Aorta (tissue), 5 donors: ENCODE results near the gene CD8B2. TPM values are rescaled to one million over a fixed set of nuclear protein-coding genes. Genes with fewer than 3 reads are reported as not detected.
"Not testable (repeated sequence)": the region's sequence is repeated elsewhere in the genome, so short reads cannot be mapped to it uniquely, and the experiment has no call there.

Experiments
- ATAC-seq: fragments of 200-7000 bp; cut with Tn5 transposase; one replicate; pipeline ENCODE4 v1.9.1; 2022; ENCODE audit warnings: moderate library complexity; ENCODE audit not compliant: low FRiP score
- DNase-seq, 2 donors: peaks; one replicate each; pipeline ENCODE4 v3.0.0-alpha.2; 2020
- H3K27ac ChIP-seq, 2 donors: one replicate each; pipeline ENCODE4 v1.5.1; 2013; ENCODE audit warnings: low read length in 2 of 2, mild to moderate bottlenecking in 2 of 2, moderate library complexity in 2 of 2, control low read depth in 1 of 2, inconsistent platforms in 1 of 2, low read depth in 1 of 2
- H3K27me3 ChIP-seq, 2 donors: one replicate each; pipeline ENCODE4 v1.6.1; 2013; ENCODE audit warnings: control low read depth in 1 of 2, low read length in 1 of 2, mild to moderate bottlenecking in 1 of 2, moderate library complexity in 1 of 2; ENCODE audit not compliant: insufficient read depth in 2 of 2, control insufficient read depth in 1 of 2
- H3K36me3 ChIP-seq, 2 donors: one replicate each; pipeline ENCODE4 v1.6.1; 2013; ENCODE audit warnings: control low read depth in 1 of 2, low read length in 1 of 2, mild to moderate bottlenecking in 1 of 2; ENCODE audit not compliant: insufficient read depth in 2 of 2, control insufficient read depth in 1 of 2
- H3K4me1 ChIP-seq, 2 donors: one replicate each; pipeline ENCODE4 v1.6.1; 2013; ENCODE audit warnings: low read length in 2 of 2, control low read depth in 1 of 2, mild to moderate bottlenecking in 1 of 2, moderate library complexity in 1 of 2; ENCODE audit not compliant: insufficient read depth in 2 of 2, control insufficient read depth in 1 of 2
- H3K4me3 ChIP-seq, 2 donors: one replicate each; pipeline ENCODE4 v1.5.1; 2013; ENCODE audit warnings: low read length in 2 of 2, control low read depth in 1 of 2, mild to moderate bottlenecking in 1 of 2
- H3K9me3 ChIP-seq: one replicate; pipeline ENCODE4 v1.6.1; 2013; ENCODE audit warnings: mild to moderate bottlenecking, low read length; ENCODE audit not compliant: control insufficient read depth
- WGBS, 2 donors: extraction: QIAGEN DNeasy Blood & Tissue Kit; methylation state at CpG; one replicate each; pipeline ENCODE4 v1.1.7; 2013; 5-methylcytosine and 5-hydroxymethylcytosine counted together
- intact Hi-C, 2 donors: fragments of 100-400 bp; cut with DNase I; formaldehyde crosslinking; loops; one replicate each; pipeline versions ENCODE4 v1.14.2 to v1.15.0; 2022
- long read RNA-seq, 2 donors: library from polyadenylated mRNA; unstranded; transcript quantifications; one replicate each; pipeline ENCODE4 v2.0.0, GENCODE V29; 2020 to 2021
- polyA plus RNA-seq, 2 donors: library from polyadenylated mRNA; stranded (reverse); fragments of 200-250 nt; gene quantifications; one replicate each; pipeline ENCODE4 v1.2.3, GENCODE V29; 2013
- total RNA-seq, 2 donors: library from RNA; stranded (reverse); fragmentation: NEBNext Ultra II Directional; extraction: Animal tissue kit (Norgen Biotek cat#: 25700); gene quantifications; one replicate each; pipeline ENCODE4 v1.2.1, GENCODE V29; 2021
- donor health status: healthy with polysubstance abuse.
- donor health status: Bipolar disorder and iron deficiency.
- donor health status: DM: no; HTN: no; CAD: no.
- donor health status: DM: no; HTN: no; CAD: no.
- donor health status: DM: yes; HTN: yes; CAD: no.

The CD8B2 gene
- total RNA-seq: under 1 TPM; 0.09 to 0.10 TPM
- under 1 TPM in 1 of 2 donors, not detected in 1; 0.50 TPM for polyA plus RNA-seq
- long read RNA-seq, donor 1: 0 reads
- long read RNA-seq, donor 2: 0 reads

DNA sequence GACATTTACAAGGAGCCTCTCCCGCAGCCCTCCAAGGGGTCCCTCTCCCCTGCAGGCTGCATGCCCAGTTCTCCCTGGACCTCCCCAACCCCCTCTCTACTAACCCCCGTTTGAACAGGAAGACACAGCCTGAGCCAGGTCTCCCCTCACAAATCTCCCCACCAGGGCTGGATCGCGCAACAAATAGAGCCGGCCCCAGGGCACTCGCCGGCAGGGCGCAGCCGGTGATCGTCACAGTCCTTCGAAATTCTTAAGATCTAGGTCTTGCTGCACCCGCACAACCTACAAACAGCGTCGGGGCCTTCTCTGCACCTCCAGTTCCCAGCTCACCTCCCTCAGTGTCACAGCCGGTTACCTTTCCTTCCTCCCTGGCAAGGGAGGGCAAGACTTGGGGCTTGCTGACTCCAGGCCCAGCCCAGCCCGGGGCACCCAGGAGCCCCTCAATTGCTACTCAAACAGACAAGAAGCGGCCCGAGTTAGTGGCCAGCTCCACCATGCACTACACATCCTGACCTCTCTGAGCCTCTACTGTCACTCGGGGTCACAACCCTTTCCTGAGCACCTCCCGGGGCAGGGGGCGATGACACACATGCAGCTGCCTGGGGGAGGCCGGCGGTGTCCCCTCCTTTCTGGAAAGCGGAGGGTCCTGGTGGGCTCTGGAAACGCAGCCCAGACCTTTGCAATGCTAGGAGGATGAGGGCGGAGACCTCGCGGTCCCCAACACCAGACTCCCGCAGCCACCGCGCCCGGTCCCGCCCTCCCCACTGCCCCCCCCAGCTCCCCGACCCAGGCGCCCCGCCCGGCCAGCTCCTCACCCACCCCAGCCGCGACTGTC, at the start of gene CD8B2:
TSS of gene CD8B2 (plus strand) at position 814 of the 835 bp plus-strand sequence. CDS start 63 bp downstream, outside the sequence.
- H3K9me3 ChIP-seq, intact Hi-C loops, ATAC-seq, H3K4me3 ChIP-seq, H3K27me3 ChIP-seq, DNase-seq, H3K36me3 ChIP-seq, H3K27ac ChIP-seq, H3K4me1 ChIP-seq: not testable (repeated sequence)
- WGBS, 2 donors: 41 to 66% methylated on average over 12 to 30 of the region's 39 CpGs

DNA sequence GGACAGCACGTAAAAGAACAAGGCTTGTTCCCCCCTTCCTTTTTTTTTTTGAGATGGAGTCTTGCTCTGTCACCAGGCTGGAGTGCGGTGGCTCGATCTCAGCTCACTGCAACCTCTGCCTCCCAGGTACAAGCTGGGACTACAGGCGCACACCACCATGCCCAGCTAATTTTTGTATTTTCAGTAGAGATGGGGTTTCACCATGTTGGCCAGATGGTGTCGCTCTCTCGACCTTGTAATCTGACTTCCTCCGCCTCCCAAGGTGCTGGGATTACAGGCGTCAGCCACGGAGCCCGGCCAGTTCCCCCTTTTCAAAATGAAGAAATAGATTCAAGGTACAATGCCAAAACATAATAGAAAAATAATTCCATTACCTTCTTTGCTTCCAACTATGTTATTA, 25.3 kb upstream of the CD8B2 start:
- not testable (repeated sequence) for H3K27ac ChIP-seq, H3K4me1 ChIP-seq, H3K27me3 ChIP-seq, H3K4me3 ChIP-seq, ATAC-seq, H3K9me3 ChIP-seq, DNase-seq, H3K36me3 ChIP-seq
- WGBS, 2 donors: 66 to 71% methylated on average over 10 of the region's 10 CpGs
- intact Hi-C loops: loop anchor here in 1 of 2 donors (10.0 kb wide), 1 partner anchor 357 kb away; no protein-coding TSS in a partner anchor

- not testable (repeated sequence) for ATAC-seq, H3K4me1 ChIP-seq, DNase-seq, H3K27ac ChIP-seq, H3K27me3 ChIP-seq, H3K36me3 ChIP-seq, H3K4me3 ChIP-seq, H3K9me3 ChIP-seq
- WGBS, 2 donors: 95 to 97% methylated on average over 35 to 49 of the region's 49 CpGs
- intact Hi-C loops: loop anchor here in 1 of 2 donors (10.0 kb wide), 1 partner anchor 363 kb away; no protein-coding TSS in a partner anchor
Measured at GRCh38 chr2:106467516-106467915, 19.6 kb upstream of the CD8B2 start.

- WGBS, 2 donors: 96 to 97% methylated on average over 42 to 45 of the region's 45 CpGs
- H3K4me1 ChIP-seq, ATAC-seq, H3K9me3 ChIP-seq, DNase-seq, H3K27me3 ChIP-seq, H3K4me3 ChIP-seq, H3K27ac ChIP-seq, H3K36me3 ChIP-seq: not testable (repeated sequence)
- intact Hi-C loops: loop anchor here in 1 of 2 donors (10.0 kb wide), 1 partner anchor 363 kb away; no protein-coding TSS in a partner anchor
Measured at GRCh38 chr2:106468107-106468506, 19.1 kb upstream of the CD8B2 start, which contains the start of gene RGPD3. RGPD3 (minus strand) TSS chr2:106468413; CDS start chr2:106468288, 125 bp downstream.

GRCh38 chr2:106470658-106471057, 16.5 kb upstream of the CD8B2 start:
- peak in 1 of 2 donors; percentile 62 for DNase-seq
- H3K9me3 ChIP-seq, H3K36me3 ChIP-seq, H3K27ac ChIP-seq, ATAC-seq, intact Hi-C loops, H3K4me3 ChIP-seq, H3K4me1 ChIP-seq, H3K27me3 ChIP-seq: not testable (repeated sequence)
- 0 to 1% methylated on average over 4 of the region's 4 CpGs for WGBS, 2 donors

- H3K27ac ChIP-seq, DNase-seq, H3K4me3 ChIP-seq, H3K9me3 ChIP-seq, H3K27me3 ChIP-seq, H3K36me3 ChIP-seq, ATAC-seq, H3K4me1 ChIP-seq, intact Hi-C loops: not testable (repeated sequence)
- WGBS, 2 donors: 56 to 63% methylated on average over 1 of the region's 4 CpGs
Measured at GRCh38 chr2:106477647-106478046, 9.5 kb upstream of the CD8B2 start.

GRCh38 chr2:106479563-106479962, 7.6 kb upstream of the CD8B2 start:
- intact Hi-C loops: not testable (repeated sequence)
- WGBS, 2 donors: no CpG with 5 or more reads among the region's 1 CpG

GRCh38 chr2:106487386-106488191, 425 bp downstream of the CD8B2 start:
- not testable (repeated sequence) for H3K4me1 ChIP-seq

More at GRCh38 chr2:106479563-106479962, 7.6 kb upstream of the CD8B2 start:
- not testable (repeated sequence) for H3K36me3 ChIP-seq, H3K9me3 ChIP-seq, DNase-seq, H3K4me3 ChIP-seq, H3K27ac ChIP-seq, H3K27me3 ChIP-seq, H3K4me1 ChIP-seq, ATAC-seq

More at GRCh38 chr2:106487386-106488191, 425 bp downstream of the CD8B2 start:
- DNase-seq, H3K27me3 ChIP-seq, H3K36me3 ChIP-seq, intact Hi-C loops, H3K4me3 ChIP-seq, H3K9me3 ChIP-seq, ATAC-seq, H3K27ac ChIP-seq: not testable (repeated sequence)
- 22 to 24% methylated on average over 44 of the region's 44 CpGs for WGBS, 2 donors
